CD4-positive, alpha-beta T cell treated with Interleukin-15 for 4 hours (primary cell): Measurements from ENCODE around the gene TMEM52.

Experiments used
- DNase-seq: peaks from one replicate; pipeline ENCODE4 v3.0.0-alpha.2; 2020; ENCODE audit warnings: low spot score

TMEM52 gene

GRCh38 chr1:1918901-1919303, at the start of gene TMEM52:
TMEM52 (minus strand) TSS chr1:1919279; CDS start chr1:1919265, 14 bp downstream.
- DNase-seq: no peak

- DNase-seq: no peak
Observed at GRCh38 chr1:1967879-1968278, 48.8 kb upstream of the TMEM52 start.

GRCh38 chr1:1967151-1967550, 48.1 kb upstream of the TMEM52 start:
- DNase-seq: no peak

GRCh38 chr1:1966071-1966740, 47.1 kb upstream of the TMEM52 start:
- DNase-seq: no peak

- no peak for DNase-seq
Observed at GRCh38 chr1:1965546-1965945, 46.5 kb upstream of the TMEM52 start.

- DNase-seq: no peak
Observed at GRCh38 chr1:1964811-1965210, 45.7 kb upstream of the TMEM52 start.

- DNase-seq: no peak
Observed at GRCh38 chr1:1963570-1963969, 44.5 kb upstream of the TMEM52 start.

- no peak for DNase-seq
Observed at GRCh38 chr1:1962752-1963151, 43.7 kb upstream of the TMEM52 start.

GRCh38 chr1:1960480-1961196, 41.6 kb upstream of the TMEM52 start:
- no peak for DNase-seq

- DNase-seq: peak; percentile 44
Observed at GRCh38 chr1:1959840-1960479, 40.9 kb upstream of the TMEM52 start.

- DNase-seq: no peak
Observed at GRCh38 chr1:1959459-1959839, 40.4 kb upstream of the TMEM52 start.

- no peak for DNase-seq
Observed at GRCh38 chr1:1958071-1958541, 39.0 kb upstream of the TMEM52 start.

- no peak for DNase-seq
Observed at GRCh38 chr1:1957533-1957961, 38.5 kb upstream of the TMEM52 start.

- no peak for DNase-seq
Observed at GRCh38 chr1:1956586-1957532, 37.8 kb upstream of the TMEM52 start.

GRCh38 chr1:1956101-1956500, 37.0 kb upstream of the TMEM52 start:
- no peak for DNase-seq

GRCh38 chr1:1955621-1956094, 36.6 kb upstream of the TMEM52 start:
- no peak for DNase-seq

GRCh38 chr1:1954831-1955441, 35.9 kb upstream of the TMEM52 start:
- DNase-seq: no peak

GRCh38 chr1:1954015-1954414, 34.9 kb upstream of the TMEM52 start:
- DNase-seq: no peak

- DNase-seq: no peak
Observed at GRCh38 chr1:1950940-1951339, 31.9 kb upstream of the TMEM52 start.

- DNase-seq: no peak
Observed at GRCh38 chr1:1948783-1949182, 29.7 kb upstream of the TMEM52 start.

GRCh38 chr1:1947493-1947892, 28.4 kb upstream of the TMEM52 start:
- no peak for DNase-seq
